IMR-90 (cell line): ENCODE results near the gene SCYGR8. TPM values are rescaled to one million over a fixed set of nuclear protein-coding genes. Genes with fewer than 3 reads are reported as not detected.
"Not testable (repeated sequence)": the region's sequence is repeated elsewhere in the genome, so short reads cannot be mapped to it uniquely, and the experiment has no call there.

Experiments
- ATAC-seq: fragments of 200-7000 bp; cut with Tn5 transposase; 2 replicates; pipeline ENCODE4 v1.9.1; 2020; ENCODE audit warnings: low read depth, mild to moderate bottlenecking, moderate library complexity
- BruUV-seq: library from RNA; stranded (reverse); fragments of 400-500 nt; replicated peaks from 2 replicates; lab custom pipeline; 2021; lab: Mats Ljungman, UMichigan
- CTCF ChIA-PET: fragments of 300-600 bp; formaldehyde crosslinking; extraction: SDS; loops from one replicate; lab custom pipeline; 2021; ENCODE audit warnings: antibody characterized with exemption; lab: Yijun Ruan, JAX
- POLR2A ChIA-PET: fragments of 300-600 bp; sonication (Branson Sonifier 250); formaldehyde crosslinking; loops from one replicate; lab custom pipeline; 2022; ENCODE audit warnings: antibody characterized with exemption; ENCODE audit not compliant: unreplicated experiment; lab: Charles Lee
- DNase-seq: peaks from one replicate; pipeline ENCODE4 v3.0.0; 2013
- H2AFZ ChIP-seq: replicated peaks from 2 replicates; pipeline ENCODE3; 2013; ENCODE audit warnings: low read length, mild to moderate bottlenecking; ENCODE audit not compliant: poor library complexity
- H2AK5ac ChIP-seq: 2 replicates; pipeline ENCODE4 v1.6.1; 2013; ENCODE audit warnings: low read depth, low read length, inconsistent platforms
- H2AK9ac ChIP-seq: replicated peaks from 2 replicates; pipeline ENCODE3; 2013; ENCODE audit warnings: mild to moderate bottlenecking, low read depth, low read length, moderate library complexity; ENCODE audit not compliant: poor library complexity
- H2BK120ac ChIP-seq: 2 replicates; pipeline ENCODE4 v1.6.1; 2013; ENCODE audit warnings: low read depth, low read length, inconsistent platforms
- H2BK15ac ChIP-seq: 3 replicates; pipeline ENCODE4 v1.6.1; 2013; ENCODE audit warnings: low read depth, low read length, inconsistent platforms
- H2BK20ac ChIP-seq: 2 replicates; pipeline ENCODE4 v1.6.1; 2013; ENCODE audit warnings: low read depth, mild to moderate bottlenecking, inconsistent platforms, low read length, moderate library complexity
- H2BK5ac ChIP-seq: 2 replicates; pipeline ENCODE4 v1.6.1; 2013; ENCODE audit warnings: mild to moderate bottlenecking, low read depth, low read length, inconsistent platforms; ENCODE audit not compliant: poor library complexity, severe bottlenecking
- H3K14ac ChIP-seq: replicated peaks from 2 replicates; pipeline ENCODE4 v1.6.1; 2013; ENCODE audit warnings: low read depth, low read length, inconsistent platforms
- H3K18ac ChIP-seq: 2 replicates; pipeline ENCODE4 v1.6.1; 2013; ENCODE audit warnings: low read depth, low read length, control low read depth
- H3K23ac ChIP-seq: 2 replicates; pipeline ENCODE4 v1.6.1; 2013; ENCODE audit warnings: low read depth, low read length, inconsistent platforms
- H3K27ac ChIP-seq: 2 replicates; pipeline ENCODE4 v1.5.1; 2013; ENCODE audit warnings: mild to moderate bottlenecking, control low read depth, low read length; ENCODE audit not compliant: insufficient read depth
- H3K27me3 ChIP-seq: 2 replicates; pipeline ENCODE4 v1.6.1; 2013; ENCODE audit warnings: low read length; ENCODE audit not compliant: control insufficient read depth, insufficient read depth
- H3K36me3 ChIP-seq: 2 replicates; pipeline ENCODE4 v1.6.1; 2013; ENCODE audit warnings: low read length, mixed read lengths; ENCODE audit not compliant: control insufficient read depth, insufficient read depth
- H3K4ac ChIP-seq: 2 replicates; pipeline ENCODE4 v1.6.1; 2013; ENCODE audit warnings: low read depth, low read length, inconsistent platforms
- H3K4me1 ChIP-seq: 2 replicates; pipeline ENCODE4 v1.6.1; 2013; ENCODE audit warnings: low read length, mixed read lengths; ENCODE audit not compliant: control insufficient read depth, insufficient read depth
- H3K4me2 ChIP-seq: 2 replicates; pipeline ENCODE4 v1.6.1; 2013; ENCODE audit warnings: low read depth, mild to moderate bottlenecking, control low read depth, low read length, moderate library complexity
- H3K4me3 ChIP-seq: 2 replicates; pipeline ENCODE4 v1.5.1; 2013; ENCODE audit warnings: low read depth, mild to moderate bottlenecking, control low read depth, low read length, moderate library complexity; ENCODE audit not compliant: insufficient read depth
- H3K56ac ChIP-seq: 2 replicates; pipeline ENCODE4 v1.6.1; 2013; ENCODE audit warnings: low read length, inconsistent platforms; ENCODE audit not compliant: insufficient read depth; ENCODE audit errors: extremely low read depth
- H3K79me1 ChIP-seq, 2 experiments: 2 replicates each; pipeline ENCODE4 v1.6.1; 2013; ENCODE audit warnings: low read length in 2 of 2, inconsistent platforms in 1 of 2, low read depth in 1 of 2
- H3K9ac ChIP-seq: 2 replicates; pipeline ENCODE4 v1.6.1; 2013; ENCODE audit warnings: low read depth, low read length, control low read depth
- H3K9me1 ChIP-seq: 2 replicates; pipeline ENCODE4 v1.6.1; 2013; ENCODE audit warnings: low read length, inconsistent platforms; ENCODE audit not compliant: insufficient read depth
- H3K9me3 ChIP-seq: 2 replicates; pipeline ENCODE4 v1.6.1; 2013; ENCODE audit warnings: low read length; ENCODE audit not compliant: control insufficient read depth, insufficient read depth
- H4K20me1 ChIP-seq: 2 replicates; pipeline ENCODE4 v1.6.1; 2013; ENCODE audit warnings: low read length, inconsistent platforms; ENCODE audit not compliant: insufficient read depth
- H4K5ac ChIP-seq: 2 replicates; pipeline ENCODE4 v1.6.1; 2013; ENCODE audit warnings: mild to moderate bottlenecking, low read depth, low read length, control low read depth
- H4K8ac ChIP-seq, 2 experiments: 2 replicates each; pipeline ENCODE4 v1.6.1; 2013; ENCODE audit warnings: low read depth in 2 of 2, low read length in 2 of 2, control low read depth in 1 of 2, inconsistent platforms in 1 of 2
- H4K91ac ChIP-seq: 2 replicates; pipeline ENCODE4 v1.6.1; 2013; ENCODE audit warnings: low read depth, low read length, inconsistent platforms; ENCODE audit not compliant: insufficient read depth
- BHLHE40 ChIP-seq: fragments of 150-350 bp; IDR thresholded peaks from 2 replicates; pipeline ENCODE4 v1.6.1; 2016; ENCODE audit warnings: mild to moderate bottlenecking, low read depth, low read length
- WGBS, 2 experiments: methylation state at CpG; one replicate each; pipeline versions ENCODE4 v1.1.5 to v1.1.7; 2013; ENCODE audit warnings: missing lambda C conversion rate in 2 of 2; ENCODE audit not compliant: insufficient read length in 1 of 2; ENCODE audit errors: extremely low coverage in 2 of 2; 5-methylcytosine and 5-hydroxymethylcytosine counted together
- dilution Hi-C: fragments of 300-500 bp; cut with HindIII; formaldehyde crosslinking; loops from one replicate; pipeline ENCODE4 v1.14.3; 2018; ENCODE audit warnings: low sequenced_read_pairs; ENCODE audit not compliant: unreplicated experiment
- in situ Hi-C: fragments of 300-500 bp; cut with MboI; formaldehyde crosslinking; loops from 3 replicates; pipeline ENCODE4 v1.14.3; 2019; ENCODE audit warnings: low sequenced_read_pairs, inconsistent platforms, mixed read lengths
- intact Hi-C: fragments of 100-400 bp; cut with micrococcal nuclease; formaldehyde crosslinking; loops from 2 replicates; pipeline ENCODE4 v1.10.0; 2022
- polyA plus RNA-seq, 3 experiments: library from polyadenylated mRNA; depleted of rRNA; stranded (reverse); fragments of >200 nt; gene quantifications; 2 replicates each; pipeline ENCODE4 v1.2.3, GENCODE V29; 2012; ENCODE audit warnings: low replicate concordance in 1 of 3
- total RNA-seq: library from RNA; depleted of rRNA; stranded (reverse); fragments of >200 nt; gene quantifications from 2 replicates; pipeline ENCODE4 v1.2.3, GENCODE V29; 2012

Gene SCYGR8
- total and polyA plus RNA-seq, 2 of the 4 experiments (the other 2 are of a cell fraction): not detected

GRCh38 chr2:227740705-227741104, 5.0 kb upstream of the SCYGR8 start:
- H4K20me1 ChIP-seq, H2AK9ac ChIP-seq, H3K4me3 ChIP-seq, intact Hi-C loops, DNase-seq, H4K5ac ChIP-seq, H3K27ac ChIP-seq, H2AK5ac ChIP-seq, H3K9me3 ChIP-seq, H4K91ac ChIP-seq, H3K79me1 ChIP-seq, H3K36me3 ChIP-seq, H3K23ac ChIP-seq, H3K9me1 ChIP-seq, H2BK120ac ChIP-seq, H3K56ac ChIP-seq, dilution Hi-C loops, in situ Hi-C loops, H3K4ac ChIP-seq, H3K9ac ChIP-seq, POLR2A ChIA-PET, H3K18ac ChIP-seq, ATAC-seq, H4K8ac ChIP-seq, H3K4me2 ChIP-seq, H3K14ac ChIP-seq, H2BK20ac ChIP-seq, BruUV-seq, H2AFZ ChIP-seq, H2BK5ac ChIP-seq, H3K27me3 ChIP-seq, H2BK15ac ChIP-seq, H3K4me1 ChIP-seq: not testable (repeated sequence)
- no CpG with 5 or more reads among the region's 7 CpGs for WGBS, 2 experiments
- 0 out of 2 replicates have a peak, but pooled peaks have one; percentile 16 for TF ChIP-seq BHLHE40
- CTCF ChIA-PET: interaction anchor here (0.6 kb wide), 1 partner anchor 30 kb away, joined by 3 read pairs; no protein-coding TSS in a partner anchor
